ENCODE results near the gene MAML1. TPM values are rescaled to one million over a fixed set of nuclear protein-coding genes. Genes with fewer than 3 reads are reported as not detected.

MAML1 gene
- total and polyA plus RNA-seq, 10 of the 15 experiments (the other 5 are each of a cell fraction or from before 2014, with no cell fraction given), result 0.42 to 23.9 (median 7.3) TPM

GRCh38 chr5:179821298-179822058, 88.9 kb downstream of the MAML1 start (continued):
- no peak for TF ChIP-seq RELB (IDR thresholded peaks at IDR 0.05; ENCODE audit: low read depth)
- no peak for TF ChIP-seq STAT1 (conservative IDR thresholded peaks at IDR 0.05)
- TF ChIP-seq PML (IDR thresholded peaks at IDR 0.05; ENCODE audit: low read length), result peak; percentile 4; the same call in 1 of the 2 replicates
- 0 out of 2 replicates have a peak, but pooled peaks have one; percentile 31 for TF ChIP-seq NBN (IDR thresholded peaks at IDR 0.05)
- TF ChIP-seq FOS (IDR thresholded peaks at IDR 0.05; ENCODE audit: borderline replicate concordance, extremely low read depth, insufficient read length), result no peak
- no peak for TF ChIP-seq TCF7 (IDR thresholded peaks at IDR 0.05; ENCODE audit: borderline replicate concordance)
- no peak for TF ChIP-seq KLF5 (IDR thresholded peaks at IDR 0.05; ENCODE audit: partially characterized antibody)
- no peak for TF ChIP-seq JUNB (IDR thresholded peaks at IDR 0.05)
- peak; percentile 69; the same call in 2 of the 3 replicates for TF ChIP-seq POU2F2 (IDR thresholded peaks at IDR 0.05; ENCODE audit: borderline replicate concordance, low read depth, low read length)
- no peak for TF ChIP-seq RELA (IDR thresholded peaks at IDR 0.05; ENCODE audit: borderline replicate concordance, partially characterized antibody)
- no peak for TF ChIP-seq FOXM1 (IDR thresholded peaks at IDR 0.05; ENCODE audit: low read depth, low read length)
- peak; percentile 66 for TF ChIP-seq MLLT1 (IDR thresholded peaks at IDR 0.05)
- no peak for TF ChIP-seq ATF7 (IDR thresholded peaks at IDR 0.05; ENCODE audit: low read depth)
- no peak; the same call in 1 of the 2 replicates for TF ChIP-seq CREM (IDR thresholded peaks at IDR 0.05; ENCODE audit: low read depth)
- TF ChIP-seq EZH2 (IDR thresholded peaks at IDR 0.05; ENCODE audit: borderline replicate concordance, control insufficient read depth, low read depth, low read length), result no peak
- TF ChIP-seq, protein P1, sequence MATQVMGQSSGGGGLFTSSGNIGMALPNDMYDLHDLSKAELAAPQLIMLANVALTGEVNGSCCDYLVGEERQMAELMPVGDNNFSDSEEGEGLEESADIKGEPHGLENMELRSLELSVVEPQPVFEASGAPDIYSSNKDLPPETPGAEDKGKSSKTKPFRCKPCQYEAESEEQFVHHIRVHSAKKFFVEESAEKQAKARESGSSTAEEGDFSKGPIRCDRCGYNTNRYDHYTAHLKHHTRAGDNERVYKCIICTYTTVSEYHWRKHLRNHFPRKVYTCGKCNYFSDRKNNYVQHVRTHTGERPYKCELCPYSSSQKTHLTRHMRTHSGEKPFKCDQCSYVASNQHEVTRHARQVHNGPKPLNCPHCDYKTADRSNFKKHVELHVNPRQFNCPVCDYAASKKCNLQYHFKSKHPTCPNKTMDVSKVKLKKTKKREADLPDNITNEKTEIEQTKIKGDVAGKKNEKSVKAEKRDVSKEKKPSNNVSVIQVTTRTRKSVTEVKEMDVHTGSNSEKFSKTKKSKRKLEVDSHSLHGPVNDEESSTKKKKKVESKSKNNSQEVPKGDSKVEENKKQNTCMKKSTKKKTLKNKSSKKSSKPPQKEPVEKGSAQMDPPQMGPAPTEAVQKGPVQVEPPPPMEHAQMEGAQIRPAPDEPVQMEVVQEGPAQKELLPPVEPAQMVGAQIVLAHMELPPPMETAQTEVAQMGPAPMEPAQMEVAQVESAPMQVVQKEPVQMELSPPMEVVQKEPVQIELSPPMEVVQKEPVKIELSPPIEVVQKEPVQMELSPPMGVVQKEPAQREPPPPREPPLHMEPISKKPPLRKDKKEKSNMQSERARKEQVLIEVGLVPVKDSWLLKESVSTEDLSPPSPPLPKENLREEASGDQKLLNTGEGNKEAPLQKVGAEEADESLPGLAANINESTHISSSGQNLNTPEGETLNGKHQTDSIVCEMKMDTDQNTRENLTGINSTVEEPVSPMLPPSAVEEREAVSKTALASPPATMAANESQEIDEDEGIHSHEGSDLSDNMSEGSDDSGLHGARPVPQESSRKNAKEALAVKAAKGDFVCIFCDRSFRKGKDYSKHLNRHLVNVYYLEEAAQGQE (IDR thresholded peaks at IDR 0.05; ENCODE audit: low read depth, low read length), result no peak
- TF ChIP-seq ATF3 (IDR thresholded peaks at IDR 0.05; ENCODE audit: borderline replicate concordance, extremely low read depth, low read depth, low read length), result no peak
- no peak for TF ChIP-seq SRF (IDR thresholded peaks at IDR 0.05; ENCODE audit: low read depth in 2 of 2, low read length in 2 of 2)
- no peak for TF ChIP-seq E4F1 (IDR thresholded peaks at IDR 0.05; ENCODE audit: borderline replicate concordance, partially characterized antibody)
